Adipose tissue (tissue), 3 donors: Measurements from ENCODE around the gene DYNC1LI2. TPM values are rescaled to one million over a fixed set of nuclear protein-coding genes. Genes with fewer than 3 reads are reported as not detected.

Experiments used
- H3K27ac ChIP-seq: one replicate; pipeline ENCODE4 v1.5.1; 2013; ENCODE audit warnings: low read depth, low read length
- WGBS, 3 donors: extraction: QIAGEN DNeasy Blood & Tissue Kit; methylation state at CpG; one replicate each; pipeline ENCODE4 v1.1.7; 2013; 5-methylcytosine and 5-hydroxymethylcytosine counted together
- polyA plus RNA-seq, 3 donors: library from polyadenylated mRNA; stranded (reverse); fragments of 200-250 nt; gene quantifications; one replicate each; pipeline ENCODE4 v1.2.3, GENCODE V29; 2013
- donor health status: healthy with polysubstance abuse.
- donor health status: Bipolar disorder and iron deficiency.
- donor health status: healthy.

Gene DYNC1LI2
- polyA plus RNA-seq, 3 donors = 32.8 to 106 (median 57.0) TPM

DNA sequence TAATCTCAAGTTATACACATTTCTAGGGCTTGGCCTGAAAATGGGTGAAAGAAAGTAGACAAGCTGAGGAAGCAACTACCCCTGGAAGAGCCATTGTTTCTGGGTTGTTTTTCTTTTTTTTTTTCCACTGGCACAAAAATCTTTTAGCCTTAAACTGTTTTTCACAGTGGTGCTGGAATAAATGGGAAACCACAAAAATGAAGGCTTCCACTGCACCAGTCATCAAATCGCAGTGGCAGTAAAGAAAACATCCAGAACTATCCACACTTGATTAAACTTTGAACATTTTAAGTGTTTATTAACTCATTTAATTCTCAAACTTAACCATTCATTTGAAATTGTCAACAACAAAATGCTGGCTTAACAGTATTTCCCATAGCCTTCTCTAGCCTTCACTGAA lies 69.1 kb downstream of the DYNC1LI2 start:
- no peak overlapping the region for H3K27ac ChIP-seq
- WGBS, 3 donors = 75 to 92% (median 83%) methylated on average over 1 of the region's 1 CpG

DNA sequence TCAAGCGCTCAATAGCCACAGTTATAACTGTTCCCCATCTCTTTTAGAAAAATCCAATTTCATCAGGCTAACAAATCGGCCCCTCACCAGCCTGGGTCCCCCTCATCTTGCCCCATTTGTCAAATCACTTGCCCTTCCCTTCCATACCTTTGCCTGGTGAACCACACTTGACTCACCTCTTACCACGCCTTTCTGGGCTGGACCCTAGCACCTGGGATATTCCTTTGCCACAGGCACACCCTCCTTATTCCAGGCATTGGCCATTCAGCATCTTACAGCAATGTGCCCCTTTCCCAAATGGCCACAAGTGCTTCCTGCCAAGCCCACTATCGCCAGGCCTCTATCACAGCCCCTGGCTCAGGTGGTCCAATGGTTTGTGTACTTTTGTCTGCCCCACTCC lies 69.7 kb downstream of the DYNC1LI2 start:
- H3K27ac ChIP-seq = no peak overlapping the region
- WGBS, 3 donors = 93 to 98% (median 95%) methylated on average over 4 of the region's 4 CpGs

DNA sequence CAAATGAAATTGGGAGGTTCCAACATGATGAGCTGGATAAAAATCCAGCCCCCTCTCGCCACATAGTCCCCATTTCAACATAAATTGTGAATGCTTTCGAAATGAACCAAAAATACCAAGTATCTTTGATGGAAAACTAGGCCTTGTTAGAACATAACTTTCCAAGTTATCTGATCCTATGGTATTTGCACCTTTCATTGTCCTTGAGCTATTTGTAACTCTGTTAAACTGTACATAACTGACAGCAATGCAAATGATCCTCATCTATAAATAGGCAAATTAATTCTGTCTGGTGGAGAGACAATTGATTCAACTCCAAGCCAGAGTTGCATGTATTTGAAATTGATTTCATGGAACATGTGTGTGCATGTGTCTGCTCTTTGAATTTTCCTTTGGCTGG lies 73.1 kb downstream of the DYNC1LI2 start:
- no peak overlapping the region for H3K27ac ChIP-seq
- WGBS, 3 donors = 65 to 96% (median 81%) methylated on average over 2 of the region's 2 CpGs

DNA sequence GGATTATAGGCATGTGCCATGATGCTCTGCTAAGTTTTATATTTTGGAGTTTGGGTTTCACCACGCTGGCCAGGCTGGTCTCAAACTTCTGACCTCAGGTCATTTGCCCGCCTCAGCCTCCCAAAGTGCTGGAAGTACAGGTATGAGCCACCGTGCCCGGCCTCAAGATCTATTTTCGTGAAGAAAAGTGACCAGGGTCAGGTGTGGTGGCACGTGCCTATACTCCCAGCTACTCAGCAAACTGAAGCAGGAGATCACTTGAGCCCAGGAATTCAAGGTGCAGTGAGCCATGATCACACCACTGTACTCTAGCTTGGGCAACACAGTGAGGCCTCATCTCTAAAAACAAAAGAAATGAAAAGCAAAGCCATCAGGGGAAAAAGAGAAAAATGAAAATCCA lies 73.6 kb downstream of the DYNC1LI2 start:
- WGBS, 3 donors = 76 to 97% (median 97%) methylated on average over 6 of the region's 6 CpGs
- H3K27ac ChIP-seq = no peak overlapping the region

DNA sequence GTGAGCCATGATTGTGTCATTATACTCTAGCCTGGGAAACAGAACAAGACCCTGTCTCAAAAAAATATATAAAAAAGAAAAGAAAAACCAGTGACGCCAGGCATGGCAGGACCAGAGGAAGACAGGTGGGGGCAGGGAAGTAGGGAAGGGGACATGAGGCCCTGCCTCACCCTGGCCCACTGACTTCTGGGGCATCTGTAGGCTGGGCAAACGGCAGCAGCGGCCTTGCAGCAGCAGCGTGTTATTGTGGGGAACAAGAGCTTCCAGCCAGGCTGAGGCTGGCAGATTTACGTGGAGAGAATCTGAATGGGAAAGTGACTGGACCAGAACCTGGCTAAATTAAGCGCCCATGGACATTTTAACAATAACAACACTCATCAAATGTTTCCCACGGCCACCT lies 74.2 kb downstream of the DYNC1LI2 start:
- 85 to 94% (median 91%) methylated on average over 7 of the region's 7 CpGs for WGBS, 3 donors
- H3K27ac ChIP-seq = no peak overlapping the region

DNA sequence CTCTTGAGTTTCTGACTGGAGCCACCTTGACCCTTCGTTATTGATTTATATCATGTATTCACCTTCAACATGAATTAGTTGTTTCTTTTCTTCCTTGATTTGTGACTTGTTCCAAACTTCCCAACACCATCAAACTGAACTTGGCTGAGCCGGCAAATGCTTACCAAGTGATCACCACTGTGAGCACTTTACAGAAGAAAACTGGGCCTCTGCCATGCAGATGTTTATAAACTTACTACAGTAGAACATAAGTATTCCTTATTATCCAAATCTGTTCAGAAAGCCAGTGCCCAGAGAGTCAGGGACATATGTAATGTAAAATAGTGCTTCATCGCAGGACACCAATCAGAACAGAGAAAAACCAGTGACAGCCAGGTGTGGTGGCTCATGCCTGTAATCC lies 74.8 kb downstream of the DYNC1LI2 start:
- 85 to 92% (median 90%) methylated on average over 3 of the region's 3 CpGs for WGBS, 3 donors
- no peak overlapping the region for H3K27ac ChIP-seq

DNA sequence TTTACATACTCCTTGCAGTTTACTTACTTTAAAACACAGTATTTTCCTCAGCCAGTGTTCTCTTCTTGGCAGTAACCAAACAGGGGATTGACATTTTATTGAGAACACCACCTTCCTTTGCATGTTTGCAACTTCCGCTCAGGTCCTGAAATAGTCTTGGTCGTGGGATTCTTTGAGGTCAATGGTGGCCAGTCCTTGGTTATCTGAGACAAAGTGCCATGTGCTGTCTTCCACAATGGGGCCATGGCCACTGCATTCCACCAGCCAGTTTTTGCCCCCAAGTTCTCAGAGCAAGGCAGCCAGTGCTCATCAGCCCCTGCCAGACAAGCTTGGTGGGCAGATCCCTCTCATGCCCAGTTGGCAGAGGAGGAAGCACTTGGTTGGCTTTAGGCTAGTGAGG lies 77.7 kb downstream of the DYNC1LI2 start:
- no peak overlapping the region for H3K27ac ChIP-seq
- 76 to 91% (median 86%) methylated on average over 2 of the region's 2 CpGs for WGBS, 3 donors

Other genes starting within 250 kb of the DYNC1LI2 start
- 10 to 100 TPM; 15.7 to 38.8 (median 37.2) TPM for gene TK2, start 201.5 kb downstream of the DYNC1LI2 start, polyA plus RNA-seq
- 10 to 100 TPM; 18.7 to 60.9 (median 46.2) TPM for gene CKLF, start 199.0 kb downstream of the DYNC1LI2 start, polyA plus RNA-seq
- gene CMTM1, start 185.2 kb downstream of the DYNC1LI2 start, polyA plus RNA-seq = under 1 TPM; 0.21 to 0.67 (median 0.45) TPM
- gene CMTM2, start 172.1 kb downstream of the DYNC1LI2 start, polyA plus RNA-seq = 1 to 10 TPM in 2 of 3 donors, under 1 TPM in 1; 0.16 to 8.0 (median 3.8) TPM
- 10 to 100 TPM in 2 of 3 donors, 1 to 10 TPM in 1; 5.4 to 59.5 (median 31.5) TPM for gene CMTM3, start 146.9 kb downstream of the DYNC1LI2 start, polyA plus RNA-seq
- 10 to 100 TPM in 1 of 3 donors, 1 to 10 TPM in 2; 4.6 to 16.2 (median 9.4) TPM for gene CMTM4, start 54.9 kb downstream of the DYNC1LI2 start, polyA plus RNA-seq
- not detected for gene TERB1, start 50.0 kb upstream of the DYNC1LI2 start, polyA plus RNA-seq
- gene NAE1, start 79.4 kb upstream of the DYNC1LI2 start, polyA plus RNA-seq = 10 to 100 TPM; 23.1 to 34.0 (median 23.2) TPM
- gene CA7, start 92.8 kb upstream of the DYNC1LI2 start, polyA plus RNA-seq = under 1 TPM in 2 of 3 donors, not detected in 1; 0.05 to 0.13 TPM
- 10 to 100 TPM in 1 of 3 donors, 1 to 10 TPM in 2; 3.6 to 10.2 (median 4.1) TPM for gene PDP2, start 128.9 kb upstream of the DYNC1LI2 start, polyA plus RNA-seq
- gene CDH16, start 167.3 kb upstream of the DYNC1LI2 start, polyA plus RNA-seq = not detected
- 10 to 100 TPM in 1 of 3 donors, 1 to 10 TPM in 2; 2.4 to 10.6 (median 7.8) TPM for gene RRAD, start 173.9 kb upstream of the DYNC1LI2 start, polyA plus RNA-seq
- 100 to 1,000 TPM in 2 of 3 donors, 10 to 100 TPM in 1; 82.5 to 160 (median 157) TPM for gene CIAO2B, start 182.8 kb upstream of the DYNC1LI2 start, polyA plus RNA-seq
- gene CES2, start 183.9 kb upstream of the DYNC1LI2 start, polyA plus RNA-seq = 10 to 100 TPM; 14.5 to 28.8 (median 26.5) TPM
- 1 to 10 TPM in 2 of 3 donors, under 1 TPM in 1; 0.22 to 2.2 (median 1.1) TPM for gene CES3, start 209.7 kb upstream of the DYNC1LI2 start, polyA plus RNA-seq
- gene CES4A, start 237.0 kb upstream of the DYNC1LI2 start, polyA plus RNA-seq = 10 to 100 TPM in 2 of 3 donors, 1 to 10 TPM in 1; 9.8 to 14.5 (median 11.2) TPM